ACC112 (cell line): ENCODE results near the gene ANKRD37.
"Not testable (repeated sequence)": the region's sequence is repeated elsewhere in the genome, so short reads cannot be mapped to it uniquely, and the experiment has no call there.

Experiments used
- H2AFZ ChIP-seq: fragments of 200-600 bp; sonication (generic); one replicate; pipeline ENCODE4 v1.6.0; 2017; ENCODE audit warnings: antibody characterized with exemption, low read length; ENCODE audit not compliant: unreplicated experiment
- H3K27ac ChIP-seq: fragments of 200-600 bp; sonication (generic); 2 replicates; pipeline ENCODE4 v1.5.1; 2014; ENCODE audit warnings: low read depth, mild to moderate bottlenecking, antibody characterized with exemption, low read length, moderate library complexity
- H3K27me3 ChIP-seq: fragments of 200-600 bp; sonication (generic); 2 replicates; pipeline ENCODE4 v1.6.1; 2014; ENCODE audit warnings: mild to moderate bottlenecking, antibody characterized with exemption, low read length, moderate library complexity, mixed read lengths; ENCODE audit not compliant: insufficient read depth
- H3K36me3 ChIP-seq: fragments of 200-600 bp; sonication (generic); 2 replicates; pipeline ENCODE4 v1.6.1; 2016; ENCODE audit warnings: mild to moderate bottlenecking, antibody characterized with exemption, low read length, moderate library complexity, mixed read lengths; ENCODE audit not compliant: insufficient read depth
- H3K4me1 ChIP-seq: fragments of 200-600 bp; sonication (generic); one replicate; pipeline ENCODE4 v1.6.1; 2016; ENCODE audit warnings: low read length, mixed read lengths; ENCODE audit not compliant: insufficient read depth, unreplicated experiment, control insufficient read depth
- H3K4me3 ChIP-seq: fragments of 200-600 bp; sonication (generic); 2 replicates; pipeline ENCODE4 v1.5.1; 2014; ENCODE audit warnings: mild to moderate bottlenecking, low read depth, low read length
- H3K79me2 ChIP-seq: fragments of 200-600 bp; sonication (generic); one replicate; pipeline ENCODE4 v1.6.0; 2016; ENCODE audit warnings: low read length; ENCODE audit not compliant: control insufficient read depth, unreplicated experiment, insufficient read depth

The ANKRD37 gene

GRCh38 chr4:185361872-185362271, 34.8 kb upstream of the ANKRD37 start:
- Histone ChIP-seq H2AFZ (no peak overlapping the region), H3K79me2 (no peaks in the 10 kb centered on the region), H3K36me3 (0 out of 2 replicates have a peak, but pooled peaks cover 6% of the 10 kb centered on the region), H3K4me3 (no peak overlapping the region), H3K4me1 (peaks cover 25% of the 10 kb centered on the region), H3K27ac (no peak overlapping the region), H3K27me3 (no peaks in the 10 kb centered on the region)

DNA sequence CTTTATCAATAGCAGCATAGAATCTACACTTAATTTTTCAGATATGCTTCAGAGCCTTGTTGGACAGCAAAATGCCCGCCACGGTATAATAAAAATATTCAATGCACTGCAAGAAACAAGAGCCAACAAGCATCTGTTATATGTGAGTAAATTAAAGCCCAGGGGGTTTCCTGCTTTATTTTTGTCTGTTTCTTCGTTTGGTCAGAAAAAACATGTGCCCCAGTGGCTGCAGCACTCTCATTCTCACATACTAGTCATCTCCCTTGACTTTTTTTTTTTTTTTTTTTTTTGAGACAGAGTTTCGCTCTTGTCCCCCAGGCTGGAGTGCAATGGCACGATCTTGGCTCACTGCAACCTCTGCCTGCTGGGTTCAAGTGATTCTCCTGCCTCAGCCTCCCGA, 34.1 kb upstream of the ANKRD37 start:
- H3K27ac ChIP-seq, H2AFZ ChIP-seq, H3K4me3 ChIP-seq, H3K36me3 ChIP-seq, H3K27me3 ChIP-seq, H3K79me2 ChIP-seq: not testable (repeated sequence)
- H3K4me1 ChIP-seq: peaks cover 21% of the 10 kb centered on the region

DNA sequence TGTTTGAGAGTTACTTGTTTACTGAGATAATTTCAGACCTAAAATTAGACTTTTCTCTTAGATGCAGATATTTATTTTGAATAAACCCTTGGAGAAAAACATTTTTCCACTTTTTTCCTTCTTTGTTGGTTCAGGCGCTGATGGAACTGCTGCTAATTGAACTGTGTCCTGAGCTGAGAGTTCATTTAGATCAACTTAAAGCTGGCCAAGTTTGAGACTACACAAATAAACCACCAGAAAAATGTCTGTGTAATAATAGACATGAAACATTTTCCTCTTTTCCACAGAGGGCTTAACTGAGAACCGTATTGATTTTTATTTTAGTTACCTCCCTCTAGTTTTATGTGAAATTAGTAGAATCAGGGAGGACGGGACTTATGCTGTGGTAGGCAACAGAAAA, 33.4 kb upstream of the ANKRD37 start:
- Histone ChIP-seq H3K27me3 (no peaks in the 10 kb centered on the region), H3K4me1 (peaks cover 14% of the 10 kb centered on the region), H3K4me3 (no peak overlapping the region), H3K27ac (no peak overlapping the region), H3K79me2 (no peaks in the 10 kb centered on the region), H2AFZ (no peak overlapping the region), H3K36me3 (0 out of 2 replicates have a peak, but pooled peaks cover 6% of the 10 kb centered on the region)

GRCh38 chr4:185364886-185365285, 31.8 kb upstream of the ANKRD37 start:
- H3K4me3 ChIP-seq: no peak overlapping the region
- H3K4me1 ChIP-seq: peaks cover 3% of the 10 kb centered on the region
- H3K36me3 ChIP-seq: peaks cover 3% of the 10 kb centered on the region; the same call in 1 of the 2 replicates

GRCh38 chr4:185369731-185370130, 26.9 kb upstream of the ANKRD37 start:
- Histone ChIP-seq H3K4me1 (no peaks in the 10 kb centered on the region), H3K79me2 (no peaks in the 10 kb centered on the region), H2AFZ (no peak overlapping the region), H3K4me3 (no peak overlapping the region), H3K27ac (no peak overlapping the region), H3K36me3 (peaks cover 6% of the 10 kb centered on the region; the same call in 1 of the 2 replicates), H3K27me3 (no peaks in the 10 kb centered on the region)

More at GRCh38 chr4:185364886-185365285, 31.8 kb upstream of the ANKRD37 start:
- Histone ChIP-seq H2AFZ (no peak overlapping the region), H3K79me2 (no peaks in the 10 kb centered on the region), H3K27me3 (no peaks in the 10 kb centered on the region), H3K27ac (no peak overlapping the region)

- no peaks in the 10 kb centered on the region for H3K79me2 ChIP-seq
- no peak overlapping the region for H3K27ac ChIP-seq
- H3K27me3 ChIP-seq: no peaks in the 10 kb centered on the region
- H2AFZ ChIP-seq: no peak overlapping the region
- no peak overlapping the region for H3K4me3 ChIP-seq
- no peaks in the 10 kb centered on the region for H3K4me1 ChIP-seq
- peaks cover 8% of the 10 kb centered on the region; the same call in 1 of the 2 replicates for H3K36me3 ChIP-seq
Measured at GRCh38 chr4:185370268-185370949, 26.2 kb upstream of the ANKRD37 start.

- H2AFZ ChIP-seq: no peak overlapping the region
- no peak overlapping the region for H3K27ac ChIP-seq
- no peaks in the 10 kb centered on the region for H3K27me3 ChIP-seq
- no peak overlapping the region for H3K4me3 ChIP-seq
- H3K79me2 ChIP-seq: no peaks in the 10 kb centered on the region
- no peaks in the 10 kb centered on the region for H3K4me1 ChIP-seq
- H3K36me3 ChIP-seq: peaks cover 8% of the 10 kb centered on the region; the same call in 1 of the 2 replicates
Measured at GRCh38 chr4:185371702-185372101, 24.9 kb upstream of the ANKRD37 start.

DNA sequence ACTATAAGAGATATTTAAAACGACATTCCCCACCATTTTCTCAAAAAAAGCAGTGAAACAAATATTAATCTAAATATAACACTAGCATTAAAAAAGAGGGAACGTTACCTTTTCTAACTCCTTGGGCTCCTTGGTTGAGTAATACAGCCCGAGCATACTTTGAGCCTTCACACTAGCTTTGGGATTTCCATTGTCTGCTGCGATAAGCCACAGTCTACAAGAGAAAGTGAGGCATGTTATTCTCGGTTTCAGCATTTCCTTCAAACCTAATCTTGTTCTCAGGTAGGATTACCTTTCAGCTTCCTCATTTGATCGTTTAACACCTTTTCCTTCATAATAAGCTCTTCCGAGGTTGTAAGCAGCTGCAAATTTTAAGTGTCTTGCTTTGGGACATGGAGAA, 22.6 kb upstream of the ANKRD37 start:
- Histone ChIP-seq H3K4me3 (no peak overlapping the region), H3K27ac (no peak overlapping the region), H3K27me3 (no peaks in the 10 kb centered on the region), H3K79me2 (no peaks in the 10 kb centered on the region), H2AFZ (no peak overlapping the region), H3K4me1 (no peaks in the 10 kb centered on the region), H3K36me3 (peaks cover 8% of the 10 kb centered on the region; the same call in 1 of the 2 replicates)

DNA sequence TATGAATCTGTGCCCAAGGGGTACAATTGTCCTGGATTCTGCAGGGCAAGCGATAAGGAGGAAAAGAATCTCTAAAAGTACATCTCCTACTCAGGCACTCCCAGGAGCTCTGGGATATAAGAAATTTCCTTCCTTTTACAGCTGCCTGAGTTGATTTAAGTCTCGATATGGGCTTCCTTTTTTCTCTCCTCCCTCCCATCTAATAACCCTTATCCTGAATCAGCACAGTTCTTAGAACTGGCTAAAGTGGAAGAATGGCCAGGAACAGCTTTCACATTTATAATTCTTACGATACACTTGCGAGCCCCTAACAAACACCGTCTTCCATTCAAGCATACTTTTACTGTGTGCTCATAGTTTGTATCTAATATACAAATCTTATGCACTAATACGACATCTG, 22.1 kb upstream of the ANKRD37 start:
- no peaks in the 10 kb centered on the region for H3K79me2 ChIP-seq
- no peaks in the 10 kb centered on the region for H3K4me1 ChIP-seq
- peaks cover 8% of the 10 kb centered on the region; the same call in 1 of the 2 replicates for H3K36me3 ChIP-seq
- no peak overlapping the region for H2AFZ ChIP-seq
- no peak overlapping the region for H3K4me3 ChIP-seq
- no peak overlapping the region for H3K27ac ChIP-seq
- H3K27me3 ChIP-seq: no peaks in the 10 kb centered on the region

DNA sequence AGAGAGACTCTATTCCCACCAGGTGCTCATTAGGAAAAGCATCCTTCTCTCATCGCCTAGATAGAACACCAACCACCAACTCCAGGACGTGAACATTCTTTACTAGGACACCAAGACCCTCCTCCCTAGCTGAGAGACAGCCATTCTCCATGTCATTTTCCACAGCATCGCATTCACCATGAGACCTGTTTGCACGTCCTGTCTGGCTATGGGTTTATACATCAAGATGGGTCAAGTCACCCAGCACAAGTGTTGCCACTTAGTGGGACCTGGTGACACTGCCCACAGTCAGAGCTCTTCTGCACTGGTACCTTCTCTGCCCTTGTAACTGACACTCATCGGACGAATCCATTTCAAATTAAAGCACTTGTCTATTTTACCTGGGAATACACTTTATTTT, 18.4 kb upstream of the ANKRD37 start:
- Histone ChIP-seq H3K4me3 (no peak overlapping the region), H3K27me3 (no peaks in the 10 kb centered on the region), H3K36me3 (peaks cover 7% of the 10 kb centered on the region; the same call in 1 of the 2 replicates), H2AFZ (no peak overlapping the region), H3K79me2 (no peaks in the 10 kb centered on the region), H3K4me1 (no peaks in the 10 kb centered on the region), H3K27ac (no peak overlapping the region)
